Measurements from ENCODE around the gene NLGN3. TPM values are rescaled to one million over a fixed set of nuclear protein-coding genes. Genes with fewer than 3 reads are reported as not detected.
A peak's percentile ranks its signal among the peaks of the same experiment; 100 is the strongest.

NLGN3 gene
- total RNA-seq, 6 donors from 2014 or later = 0.20 to 1.0 (median 0.61) TPM; not detected in 1

DNA sequence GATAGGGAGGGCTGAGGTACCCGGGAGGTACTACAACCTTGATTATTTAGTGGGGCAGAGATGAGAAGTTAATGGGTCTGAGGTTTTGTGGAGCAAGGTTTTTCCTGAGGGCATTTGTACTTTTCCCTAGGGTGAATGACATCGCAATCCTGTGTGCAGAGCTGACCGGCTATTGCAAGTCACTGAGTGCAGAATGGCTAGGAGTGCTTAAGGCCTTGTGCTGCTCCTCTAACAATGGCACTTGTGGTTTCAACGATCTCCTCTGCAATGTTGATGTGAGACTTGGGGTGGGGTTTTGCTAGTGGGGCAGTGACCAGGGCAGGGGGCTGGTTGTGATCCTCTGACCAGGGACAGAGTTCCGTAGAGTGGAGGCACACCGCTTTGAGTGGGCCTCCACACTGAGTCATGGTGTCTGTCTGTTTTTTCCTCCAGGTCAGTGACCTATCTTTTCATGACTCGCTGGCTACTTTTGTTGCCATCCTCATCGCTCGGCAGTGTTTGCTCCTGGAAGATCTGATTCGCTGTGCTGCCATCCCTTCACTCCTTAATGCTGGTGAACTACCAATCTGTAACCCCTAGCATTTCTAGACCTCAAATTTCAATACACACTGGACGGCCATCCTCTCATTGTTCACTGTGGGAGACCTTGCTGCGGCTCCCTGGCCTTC, 16.3 kb upstream of the NLGN3 start:
- Histone ChIP-seq H3K36me3 (peaks cover 0 to 78% (median 45%) of the 10 kb centered on the region in 4 donors), H3K9me3 (no peaks in the 10 kb centered on the region), H3K27ac (no peak overlapping the region), H3K27me3 (no peaks in the 10 kb centered on the region), H3K4me1 (peaks cover 0 to 6% (median 0%) of the 10 kb centered on the region in 4 donors), H3K4me3 (no peak overlapping the region)
- ATAC-seq (ENCODE audit: low FRiP score in 2 of 2) (no peak), DNase-seq (no peak)
- TF ChIP-seq, protein P1, sequence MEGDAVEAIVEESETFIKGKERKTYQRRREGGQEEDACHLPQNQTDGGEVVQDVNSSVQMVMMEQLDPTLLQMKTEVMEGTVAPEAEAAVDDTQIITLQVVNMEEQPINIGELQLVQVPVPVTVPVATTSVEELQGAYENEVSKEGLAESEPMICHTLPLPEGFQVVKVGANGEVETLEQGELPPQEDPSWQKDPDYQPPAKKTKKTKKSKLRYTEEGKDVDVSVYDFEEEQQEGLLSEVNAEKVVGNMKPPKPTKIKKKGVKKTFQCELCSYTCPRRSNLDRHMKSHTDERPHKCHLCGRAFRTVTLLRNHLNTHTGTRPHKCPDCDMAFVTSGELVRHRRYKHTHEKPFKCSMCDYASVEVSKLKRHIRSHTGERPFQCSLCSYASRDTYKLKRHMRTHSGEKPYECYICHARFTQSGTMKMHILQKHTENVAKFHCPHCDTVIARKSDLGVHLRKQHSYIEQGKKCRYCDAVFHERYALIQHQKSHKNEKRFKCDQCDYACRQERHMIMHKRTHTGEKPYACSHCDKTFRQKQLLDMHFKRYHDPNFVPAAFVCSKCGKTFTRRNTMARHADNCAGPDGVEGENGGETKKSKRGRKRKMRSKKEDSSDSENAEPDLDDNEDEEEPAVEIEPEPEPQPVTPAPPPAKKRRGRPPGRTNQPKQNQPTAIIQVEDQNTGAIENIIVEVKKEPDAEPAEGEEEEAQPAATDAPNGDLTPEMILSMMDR (IDR thresholded peaks at IDR 0.05) = no peak
- TF ChIP-seq POLR2AphosphoS5 (IDR thresholded peaks at IDR 0.05) (no peak), POLR2A (IDR thresholded peaks at IDR 0.05) (no peak), EP300 (IDR thresholded peaks at IDR 0.05) (no peak)
- WGBS, 2 donors = 85 to 93% methylated on average over 9 to 12 of the region's 12 CpGs

GRCh38 chrX:71128915-71129765, 15.5 kb upstream of the NLGN3 start:
- Histone ChIP-seq H3K9me3 (no peaks in the 10 kb centered on the region), H3K4me1 (peaks cover 0 to 6% (median 0%) of the 10 kb centered on the region in 4 donors), H3K27ac (no peak overlapping the region), H3K4me3 (no peak overlapping the region), H3K36me3 (peaks cover 0 to 76% (median 44%) of the 10 kb centered on the region in 4 donors), H3K27me3 (no peaks in the 10 kb centered on the region)
- peak; percentile 71 to 89 for DNase-seq
- ATAC-seq (ENCODE audit: low FRiP score in 2 of 2) = peak; percentile 81 to 88
- 29 to 36% methylated on average over 14 to 18 of the region's 18 CpGs for WGBS, 2 donors
- TF ChIP-seq POLR2AphosphoS5 (IDR thresholded peaks at IDR 0.05) (no peak), EP300 (IDR thresholded peaks at IDR 0.05) (no peak), POLR2A (IDR thresholded peaks at IDR 0.05) (no peak)
- TF ChIP-seq, protein P1 (IDR thresholded peaks at IDR 0.05) = peak; percentile 62 to 82 (median 73)

DNA sequence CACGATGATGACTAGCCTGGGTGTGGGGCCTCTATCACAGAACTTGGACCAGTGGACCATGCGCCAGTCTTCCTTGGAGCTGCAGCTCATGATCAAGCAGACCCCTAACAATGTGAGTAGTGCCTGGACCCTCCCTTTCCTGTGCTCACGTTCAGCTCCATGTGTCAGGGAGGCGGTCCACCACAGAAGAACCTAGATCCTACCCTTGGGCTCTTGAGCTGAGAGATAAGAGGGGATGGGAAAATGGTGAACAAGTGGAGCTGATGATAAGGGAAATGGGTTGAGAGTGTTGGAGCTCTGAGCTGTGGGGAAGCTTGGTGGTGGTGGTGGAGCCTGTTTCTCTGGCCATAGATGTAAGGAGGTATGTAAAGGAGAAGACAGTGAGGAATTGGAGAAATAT, 13.1 kb upstream of the NLGN3 start:
- H3K36me3 ChIP-seq = peaks cover 0 to 81% (median 46%) of the 10 kb centered on the region in 4 donors
- DNase-seq (no peak), ATAC-seq (ENCODE audit: low FRiP score in 2 of 2) (no peak)
- no peaks in the 10 kb centered on the region for H3K9me3 ChIP-seq
- no peak overlapping the region for H3K27ac ChIP-seq
- TF ChIP-seq POLR2AphosphoS5 (IDR thresholded peaks at IDR 0.05) = no peak
- H3K4me3 ChIP-seq = no peak overlapping the region
- H3K27me3 ChIP-seq = no peaks in the 10 kb centered on the region
- peaks cover 0 to 6% (median 0%) of the 10 kb centered on the region in 4 donors for H3K4me1 ChIP-seq
- 76 to 78% methylated on average over 2 to 4 of the region's 4 CpGs for WGBS, 2 donors

DNA sequence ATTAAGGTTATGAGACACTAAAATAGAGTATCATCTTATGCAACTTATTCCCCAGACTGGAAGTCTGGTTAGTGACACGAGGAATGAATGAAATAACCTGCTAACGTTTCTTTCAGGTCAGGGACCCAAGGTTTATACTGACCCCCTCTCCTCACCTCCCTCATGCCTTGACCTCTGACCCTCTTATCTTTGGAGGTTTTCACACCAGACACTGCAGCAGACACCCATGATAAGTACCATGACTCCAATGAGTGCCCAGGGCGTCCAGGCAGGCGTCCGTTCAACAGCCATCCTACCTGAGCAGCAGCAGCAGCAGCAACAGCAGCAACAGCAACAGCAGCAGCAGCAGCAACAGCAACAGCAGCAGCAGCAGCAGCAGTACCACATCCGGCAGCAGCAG, 4.2 kb upstream of the NLGN3 start:
- DNase-seq (no peak), ATAC-seq (ENCODE audit: low FRiP score in 2 of 2) (no peak)
- H3K27me3 ChIP-seq = peaks cover 0 to 4% (median 0%) of the 10 kb centered on the region in 4 donors
- peaks cover 0 to 12% (median under 1%) of the 10 kb centered on the region in 4 donors for H3K4me1 ChIP-seq
- TF ChIP-seq EP300 (IDR thresholded peaks at IDR 0.05) (no peak), POLR2A (IDR thresholded peaks at IDR 0.05) (no peak), POLR2AphosphoS5 (IDR thresholded peaks at IDR 0.05) (no peak)
- TF ChIP-seq, protein P1 (IDR thresholded peaks at IDR 0.05) = no peak
- H3K27ac ChIP-seq = no peak overlapping the region
- no peaks in the 10 kb centered on the region for H3K9me3 ChIP-seq
- peaks cover 0 to 60% (median 35%) of the 10 kb centered on the region in 4 donors for H3K36me3 ChIP-seq
- 66 to 69% methylated on average over 3 to 6 of the region's 6 CpGs for WGBS, 2 donors
- H3K4me3 ChIP-seq = no peak overlapping the region

GRCh38 chrX:71143508-71143907, 1.1 kb upstream of the NLGN3 start:
- no peak overlapping the region for H3K27ac ChIP-seq
- peaks cover 0 to 16% (median 2%) of the 10 kb centered on the region in 4 donors for H3K4me1 ChIP-seq
- 30 to 75% methylated on average over 2 to 6 of the region's 6 CpGs for WGBS, 2 donors
- no peak overlapping the region for H3K4me3 ChIP-seq
- TF ChIP-seq, protein P1 (IDR thresholded peaks at IDR 0.05) = no peak
- no peak for DNase-seq
- H3K36me3 ChIP-seq = peaks cover 0 to 32% (median 14%) of the 10 kb centered on the region in 4 donors
- no peak for ATAC-seq (ENCODE audit: low FRiP score in 2 of 2)
- no peaks in the 10 kb centered on the region for H3K9me3 ChIP-seq
- peaks cover 0 to 4% (median 0%) of the 10 kb centered on the region in 4 donors for H3K27me3 ChIP-seq
